Common myeloid progenitor, CD34-positive (primary cell): Measurements from ENCODE around the gene CDK5RAP2.

Experiments used
- CTCF ChIA-PET: fragments of 350-600 bp; sonication (Branson Sonifier 250); formaldehyde crosslinking; loops from one replicate; lab custom pipeline; 2021; ENCODE audit warnings: antibody characterized with exemption; lab: Charles Lee
- POLR2A ChIA-PET: fragments of 350-600 bp; sonication (Branson Sonifier 250); formaldehyde crosslinking; loops from one replicate; lab custom pipeline; 2021; ENCODE audit warnings: antibody characterized with exemption; lab: Charles Lee
- DNase-seq, 3 donors: peaks; one replicate each; pipeline versions ENCODE4 v3.0.0 to v3.0.0-alpha.2; 2013
- H3K27ac ChIP-seq, 2 experiments: 1 replicate in 1 of 2; 2 replicates in 1 of 2; pipeline ENCODE4 v1.7.0; 2013; ENCODE audit warnings: inconsistent platforms in 2 of 2, low read length in 2 of 2, mild to moderate bottlenecking in 2 of 2, low read depth in 1 of 2, moderate library complexity in 1 of 2; ENCODE audit not compliant: severe bottlenecking in 2 of 2, insufficient read depth in 1 of 2, poor library complexity in 1 of 2
- H3K27me3 ChIP-seq, 5 experiments: replicated peaks in 2 of 5; 1 replicate in 3 of 5; 2 replicates in 2 of 5; pipeline versions ENCODE4 v1.6.1 to v1.7.0; 2013; ENCODE audit warnings: low read length in 4 of 5, mild to moderate bottlenecking in 2 of 5, moderate library complexity in 2 of 5, inconsistent platforms in 1 of 5; ENCODE audit not compliant: insufficient read depth in 5 of 5, control insufficient read depth in 4 of 5
- H3K36me3 ChIP-seq, 4 experiments: 1 replicate in 2 of 4; 2 replicates in 2 of 4; pipeline versions ENCODE4 v1.6.1 to v1.7.0; 2013; ENCODE audit warnings: low read length in 3 of 4, control low read depth in 1 of 4, mild to moderate bottlenecking in 1 of 4; ENCODE audit not compliant: control insufficient read depth in 4 of 4, insufficient read depth in 4 of 4
- H3K4me1 ChIP-seq, 4 experiments: 1 replicate in 3 of 4; 2 replicates in 1 of 4; pipeline versions ENCODE4 v1.6.1 to v1.7.1; 2013; ENCODE audit warnings: low read length in 3 of 4, mild to moderate bottlenecking in 3 of 4, control low read depth in 1 of 4, inconsistent platforms in 1 of 4, moderate library complexity in 1 of 4; ENCODE audit not compliant: control insufficient read depth in 4 of 4, insufficient read depth in 4 of 4; ENCODE audit errors: control extremely low read depth in 1 of 4
- H3K4me3 ChIP-seq, 7 experiments: 1 replicate in 4 of 7; 2 replicates in 3 of 7; pipeline versions ENCODE4 v1.5.1 to v1.7.0; 2013; ENCODE audit warnings: mild to moderate bottlenecking in 7 of 7, low read length in 6 of 7, moderate library complexity in 6 of 7, inconsistent platforms in 2 of 7, low read depth in 2 of 7, control low read depth in 1 of 7; ENCODE audit not compliant: insufficient read depth in 4 of 7, control insufficient read depth in 1 of 7; ENCODE audit errors: extremely low read depth in 1 of 7
- H3K9me3 ChIP-seq, 5 experiments: 1 replicate in 4 of 5; 2 replicates in 1 of 5; pipeline versions ENCODE4 v1.6.1 to v1.7.1; 2013; ENCODE audit warnings: low read length in 4 of 5, mild to moderate bottlenecking in 2 of 5, inconsistent platforms in 1 of 5, low read depth in 1 of 5, moderate library complexity in 1 of 5; ENCODE audit not compliant: control insufficient read depth in 4 of 5, insufficient read depth in 2 of 5; ENCODE audit errors: control extremely low read depth in 1 of 5
- WGBS: methylation state at CpG from one replicate; pipeline ENCODE4 v1.1.5; 2013; ENCODE audit not compliant: insufficient coverage; 5-methylcytosine and 5-hydroxymethylcytosine counted together

Gene CDK5RAP2

GRCh38 chr9:120610975-120611689 lies 31.2 kb upstream of the CDK5RAP2 start:
- peak; percentile 21 to 48 (median 34) for DNase-seq
- H3K4me1 ChIP-seq = no peaks in the 10 kb centered on the region
- ChIA-PET POLR2A (no interaction called here), CTCF (interaction anchor here (0.8 to 2.5 kb wide), 10 partner anchors 9 to 86 kb away, joined by 3 to 11 read pairs (median 4); no protein-coding TSS in a partner anchor)
- H3K27me3 ChIP-seq = no peaks in the 10 kb centered on the region
- H3K27ac ChIP-seq = no peak overlapping the region
- no peaks in the 10 kb centered on the region for H3K9me3 ChIP-seq
- H3K4me3 ChIP-seq = no peak overlapping the region
- H3K36me3 ChIP-seq = peaks cover 0 to 14% (median 4%) of the 10 kb centered on the region in 4 experiments

- Histone ChIP-seq H3K27ac (no peak overlapping the region), H3K4me3 (no peak overlapping the region), H3K4me1 (no peaks in the 10 kb centered on the region), H3K36me3 (peaks cover 0 to 25% (median 7%) of the 10 kb centered on the region in 4 experiments), H3K9me3 (no peaks in the 10 kb centered on the region), H3K27me3 (no peaks in the 10 kb centered on the region)
- DNase-seq = no peak
- ChIA-PET CTCF (interaction anchor here (1.4 to 2.5 kb wide), 4 partner anchors 20 to 79 kb away, joined by 4 to 11 read pairs (median 4); no protein-coding TSS in a partner anchor), POLR2A (no interaction called here)
- no CpG with 5 or more reads among the region's 2 CpGs for WGBS
These were observed 29.7 kb upstream of the CDK5RAP2 start for GRCh38 chr9:120609636-120610035.

DNA sequence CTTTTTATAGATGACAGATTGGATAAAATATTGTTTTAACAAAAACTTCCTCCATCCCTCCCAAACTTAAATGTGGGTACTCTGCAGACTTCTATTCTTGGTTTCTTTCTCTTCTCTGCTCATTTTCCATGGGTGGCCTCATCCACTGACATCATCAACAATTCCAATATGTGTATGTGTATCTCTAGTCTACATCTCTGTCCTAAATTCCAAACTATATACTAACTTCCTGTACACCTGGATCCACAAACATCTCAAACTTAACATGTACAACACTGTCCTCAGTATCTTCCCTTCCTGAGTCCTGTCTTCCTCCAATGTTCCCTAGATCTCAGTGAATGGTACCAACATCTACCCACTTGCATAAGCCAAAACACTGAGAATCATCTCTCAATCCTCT lies 28.5 kb upstream of the CDK5RAP2 start:
- Histone ChIP-seq H3K27ac (no peak overlapping the region), H3K4me3 (no peak overlapping the region), H3K36me3 (peaks cover 2 to 25% (median 7%) of the 10 kb centered on the region in 4 experiments), H3K27me3 (no peaks in the 10 kb centered on the region), H3K9me3 (no peaks in the 10 kb centered on the region), H3K4me1 (no peaks in the 10 kb centered on the region)
- CTCF ChIA-PET = no interaction called here
- DNase-seq = no peak
- POLR2A ChIA-PET = no interaction called here

GRCh38 chr9:120603591-120603990 lies 23.6 kb upstream of the CDK5RAP2 start:
- no CpG with 5 or more reads among the region's 1 CpG for WGBS
- H3K9me3 ChIP-seq = no peaks in the 10 kb centered on the region
- peaks cover 0 to 6% (median 0%) of the 10 kb centered on the region in 4 experiments for H3K4me1 ChIP-seq
- ChIA-PET POLR2A (no interaction called here), CTCF (interaction anchor here (1.7 kb wide), 1 partner anchor 11 kb away, joined by 4 read pairs; no protein-coding TSS in a partner anchor)
- peaks cover 2 to 21% (median 7%) of the 10 kb centered on the region in 4 experiments for H3K36me3 ChIP-seq
- DNase-seq = no peak
- no peak overlapping the region for H3K27ac ChIP-seq
- H3K27me3 ChIP-seq = no peaks in the 10 kb centered on the region
- no peak overlapping the region for H3K4me3 ChIP-seq

DNA sequence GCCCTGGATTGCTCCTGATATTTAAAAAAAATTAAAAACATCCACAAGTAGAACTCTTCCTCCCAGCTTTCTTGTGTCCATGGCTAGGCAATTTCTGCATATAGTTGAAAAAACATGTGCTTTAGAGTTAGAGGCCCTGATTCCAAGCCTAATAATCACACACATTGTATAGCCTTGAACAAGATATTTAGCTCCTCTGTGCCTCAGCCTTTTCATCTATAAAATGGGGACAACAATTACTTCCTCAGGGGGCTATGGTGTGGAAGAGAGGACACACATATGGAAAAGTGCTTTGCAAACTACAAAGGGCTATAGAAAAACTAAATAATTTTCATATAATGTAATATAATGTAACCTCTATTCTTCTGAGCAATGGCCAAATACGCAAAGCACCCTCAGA lies 23.0 kb upstream of the CDK5RAP2 start:
- Histone ChIP-seq H3K4me1 (peaks cover 0 to 6% (median 0%) of the 10 kb centered on the region in 4 experiments), H3K27me3 (no peaks in the 10 kb centered on the region), H3K27ac (no peak overlapping the region), H3K36me3 (peaks cover 2 to 21% (median 7%) of the 10 kb centered on the region in 4 experiments), H3K9me3 (no peaks in the 10 kb centered on the region), H3K4me3 (no peak overlapping the region)
- DNase-seq = no peak
- WGBS = no CpG with 5 or more reads among the region's 1 CpG
- ChIA-PET CTCF (interaction anchor here (1.7 kb wide), 1 partner anchor 10 kb away, joined by 4 read pairs; no protein-coding TSS in a partner anchor), POLR2A (interaction anchor here (1.5 kb wide), 1 partner anchor 14 kb away, joined by 3 read pairs; no protein-coding TSS in a partner anchor)

- POLR2A ChIA-PET = no interaction called here
- Histone ChIP-seq H3K9me3 (peaks cover 0 to 4% (median 0%) of the 10 kb centered on the region in 5 experiments), H3K4me3 (no peak overlapping the region), H3K36me3 (no peaks in the 10 kb centered on the region), H3K27ac (no peak overlapping the region), H3K27me3 (no peaks in the 10 kb centered on the region), H3K4me1 (no peaks in the 10 kb centered on the region)
- WGBS = 71% methylated on average over 1 of the region's 2 CpGs
- no peak for DNase-seq
- CTCF ChIA-PET = interaction anchor here (1.2 to 1.4 kb wide), 2 partner anchors 10 to 29 kb away, joined by 4 read pairs; no protein-coding TSS in a partner anchor
These were observed 13.9 kb upstream of the CDK5RAP2 start for GRCh38 chr9:120593955-120594277.

DNA sequence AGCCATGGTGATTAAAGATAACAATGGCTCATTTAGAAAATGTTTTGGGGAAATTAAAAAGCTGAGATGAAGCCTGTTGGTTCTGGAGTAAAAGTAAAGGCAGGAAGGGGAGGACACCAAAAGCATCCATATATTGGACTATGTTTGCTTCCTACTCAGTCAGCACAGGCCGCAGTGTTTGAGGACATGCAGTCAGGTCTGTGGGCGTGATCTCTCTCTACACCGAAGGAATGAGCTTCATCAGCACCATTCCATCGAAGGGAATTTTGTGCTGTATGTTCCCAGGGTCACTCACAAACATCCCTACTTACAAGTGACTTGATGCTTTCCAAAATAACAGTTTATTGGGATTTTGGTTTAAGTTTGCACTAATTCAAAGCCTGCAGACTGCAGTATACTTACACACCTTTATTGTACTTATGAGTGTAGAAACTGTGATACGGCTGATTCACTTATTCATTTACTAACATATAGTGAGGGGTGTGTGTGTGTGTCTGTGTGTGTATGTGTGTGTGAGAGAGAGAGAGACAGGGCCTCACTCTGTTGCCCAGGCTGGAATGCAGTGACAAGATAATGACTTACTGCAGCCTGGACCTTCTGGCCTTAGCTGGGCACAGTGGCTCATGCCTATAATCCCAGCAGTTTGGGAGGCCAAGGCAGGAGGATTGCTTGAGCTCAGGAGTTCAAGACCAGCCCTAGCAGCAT lies 13.4 kb upstream of the CDK5RAP2 start:
- Histone ChIP-seq H3K4me3 (no peak overlapping the region), H3K36me3 (no peaks in the 10 kb centered on the region), H3K9me3 (peaks cover 0 to 4% (median 0%) of the 10 kb centered on the region in 5 experiments), H3K27me3 (no peaks in the 10 kb centered on the region), H3K4me1 (no peaks in the 10 kb centered on the region), H3K27ac (no peak overlapping the region)
- no peak for DNase-seq
- CTCF ChIA-PET = interaction anchor here (1.1 to 1.4 kb wide), 4 partner anchors 9 to 30 kb away, joined by 3 to 4 read pairs (median 4); no protein-coding TSS in a partner anchor
- 100% methylated on average over 2 of the region's 5 CpGs for WGBS
- POLR2A ChIA-PET = no interaction called here
